Loucy (cell line): ENCODE results near the gene PARP3.

ENCODE experiments used
- CTCF ChIP-seq: fragments of 200-600 bp; sonication (generic); conservative IDR thresholded peaks from 2 replicates; pipeline ENCODE4 v1.5.1; 2014; ENCODE audit warnings: mild to moderate bottlenecking, antibody characterized with exemption, low read length
- EZH2phosphoT487 ChIP-seq: fragments of 200-600 bp; IDR thresholded peaks from 2 replicates; pipeline ENCODE4 v1.6.1; 2018; ENCODE audit warnings: antibody characterized with exemption, mild to moderate bottlenecking, moderate library complexity, borderline replicate concordance

GRCh38 chr3:51938780-51939425, 3.3 kb upstream of the PARP3 start:
- no peak for TF ChIP-seq CTCF
- no peak for TF ChIP-seq EZH2phosphoT487
